Measurements from ENCODE around the gene CMIP. TPM values are rescaled to one million over a fixed set of nuclear protein-coding genes. Genes with fewer than 3 reads are reported as not detected.
"Not testable (repeated sequence)": the region's sequence is repeated elsewhere in the genome, so short reads cannot be mapped to it uniquely, and the experiment has no call there.

Gene CMIP
- total RNA-seq, 3 donors from 2014 or later = 14.9 to 23.9 (median 17.6) TPM

- no peaks in the 10 kb centered on the region for H3K27me3 ChIP-seq
- DNase-seq (ENCODE audit: low spot score in 2 of 2) = no peak
- TF ChIP-seq POLR2AphosphoS5 (IDR thresholded peaks at IDR 0.05) = no peak
- TF ChIP-seq POLR2A (IDR thresholded peaks at IDR 0.05) = no peak
- no peak for TF ChIP-seq CTCF (IDR thresholded peaks at IDR 0.05)
- no peaks in the 10 kb centered on the region for H3K36me3 ChIP-seq
- no peaks in the 10 kb centered on the region for H3K9me3 ChIP-seq
- no peaks in the 10 kb centered on the region for H3K4me1 ChIP-seq
- no peak overlapping the region for H3K4me3 ChIP-seq
- H3K27ac ChIP-seq = no peak overlapping the region
- intact Hi-C loops (cut with DNase I; ENCODE audit: low total_unique reads) = no loop called here
Observed at GRCh38 chr16:81684901-81685300, 240.3 kb downstream of the CMIP start.

- no peak overlapping the region for H3K4me3 ChIP-seq
- H3K9me3 ChIP-seq = no peaks in the 10 kb centered on the region
- H3K36me3 ChIP-seq = no peaks in the 10 kb centered on the region
- no peaks in the 10 kb centered on the region for H3K4me1 ChIP-seq
- no peaks in the 10 kb centered on the region for H3K27me3 ChIP-seq
- no peak overlapping the region for H3K27ac ChIP-seq
- TF ChIP-seq CTCF (IDR thresholded peaks at IDR 0.05) = no peak
- DNase-seq (ENCODE audit: low spot score in 2 of 2) = no peak
- intact Hi-C loops (cut with DNase I; ENCODE audit: low total_unique reads) = no loop called here
Observed at GRCh38 chr16:81686391-81687130, 242.0 kb downstream of the CMIP start.

- DNase-seq (ENCODE audit: low spot score in 2 of 2) = no peak
- Histone ChIP-seq H3K4me3 (no peak overlapping the region), H3K27me3 (no peaks in the 10 kb centered on the region), H3K36me3 (no peaks in the 10 kb centered on the region), H3K9me3 (no peaks in the 10 kb centered on the region), H3K4me1 (no peaks in the 10 kb centered on the region), H3K27ac (no peak overlapping the region)
- intact Hi-C loops (cut with DNase I; ENCODE audit: low total_unique reads) = no loop called here
- TF ChIP-seq POLR2A (IDR thresholded peaks at IDR 0.05) (no peak), POLR2AphosphoS5 (IDR thresholded peaks at IDR 0.05) (no peak), CTCF (IDR thresholded peaks at IDR 0.05) (no peak)
Observed at GRCh38 chr16:81687131-81687456, 242.5 kb downstream of the CMIP start.

GRCh38 chr16:81688182-81688581 is 243.6 kb downstream of the CMIP start:
- Histone ChIP-seq H3K27ac (no peak overlapping the region), H3K27me3 (no peaks in the 10 kb centered on the region), H3K9me3 (no peaks in the 10 kb centered on the region), H3K4me1 (no peaks in the 10 kb centered on the region), H3K4me3 (no peak overlapping the region), H3K36me3 (no peaks in the 10 kb centered on the region)
- no peak for TF ChIP-seq POLR2AphosphoS5 (IDR thresholded peaks at IDR 0.05)
- no peak for TF ChIP-seq POLR2A (IDR thresholded peaks at IDR 0.05)
- no peak for TF ChIP-seq CTCF (IDR thresholded peaks at IDR 0.05)
- no peak for DNase-seq (ENCODE audit: low spot score in 2 of 2)
- intact Hi-C loops (cut with DNase I; ENCODE audit: low total_unique reads) = no loop called here

- H3K9me3 ChIP-seq; H3K4me1 ChIP-seq; H3K4me3 ChIP-seq; H3K27ac ChIP-seq; DNase-seq (ENCODE audit: low spot score in 2 of 2); intact Hi-C loops (cut with DNase I; ENCODE audit: low total_unique reads); H3K36me3 ChIP-seq; H3K27me3 ChIP-seq: not testable (repeated sequence)
Observed at GRCh38 chr16:81688839-81689238, 244.2 kb downstream of the CMIP start.

GRCh38 chr16:81692021-81692420 is 247.4 kb downstream of the CMIP start:
- DNase-seq (ENCODE audit: low spot score in 2 of 2) = no peak

More at GRCh38 chr16:81692021-81692420, 247.4 kb downstream of the CMIP start:
- Histone ChIP-seq H3K27ac (peak overlapping the region in 1 of 2 donors; percentile 58), H3K36me3 (no peaks in the 10 kb centered on the region), H3K4me1 (no peaks in the 10 kb centered on the region), H3K27me3 (no peaks in the 10 kb centered on the region), H3K9me3 (no peaks in the 10 kb centered on the region), H3K4me3 (no peak overlapping the region)
- intact Hi-C loops (cut with DNase I; ENCODE audit: low total_unique reads) = no loop called here
- TF ChIP-seq POLR2AphosphoS5 (IDR thresholded peaks at IDR 0.05) = no peak
- no peak for TF ChIP-seq CTCF (IDR thresholded peaks at IDR 0.05)
- TF ChIP-seq POLR2A (IDR thresholded peaks at IDR 0.05) = no peak
